Upper lobe of left lung (tissue), 6 donors: Measurements from ENCODE around the gene MUC5AC. TPM values are rescaled to one million over a fixed set of nuclear protein-coding genes. Genes with fewer than 3 reads are reported as not detected.

Experiments
- ATAC-seq, 2 donors: fragments of 200-7000 bp; cut with Tn5 transposase; one replicate each; pipeline ENCODE4 v1.9.1; 2022; ENCODE audit warnings: mild to moderate bottlenecking in 2 of 2, moderate library complexity in 2 of 2; ENCODE audit not compliant: low FRiP score in 2 of 2
- DNase-seq, 2 donors: peaks; one replicate each; pipeline ENCODE4 v3.0.0-alpha.2; 2019 to 2020
- H3K27ac ChIP-seq, 4 donors: fragments of 200-600 bp; sonication (generic); one replicate each; pipeline ENCODE4 v1.5.1; 2016 to 2019
- H3K27me3 ChIP-seq, 4 donors: fragments of 200-600 bp; sonication (generic); one replicate each; pipeline ENCODE4 v1.5.1; 2017 to 2019
- H3K36me3 ChIP-seq, 4 donors: fragments of 200-600 bp; sonication (generic); one replicate each; pipeline ENCODE4 v1.5.1; 2016 to 2019
- H3K4me1 ChIP-seq, 4 donors: fragments of 200-600 bp; sonication (generic); one replicate each; pipeline ENCODE4 v1.5.1; 2018 to 2019
- H3K4me3 ChIP-seq, 4 donors: fragments of 200-600 bp; sonication (generic); one replicate each; pipeline ENCODE4 v1.5.1; 2017 to 2019; ENCODE audit warnings: mild to moderate bottlenecking in 2 of 4, moderate library complexity in 1 of 4
- H3K9me3 ChIP-seq, 4 donors: fragments of 200-600 bp; sonication (generic); one replicate each; pipeline ENCODE4 v1.5.1; 2018 to 2019
- EP300 ChIP-seq, 4 donors: sonication (generic); formaldehyde crosslinking; IDR thresholded peaks; one replicate each; pipeline ENCODE4 v1.5.1; 2017; ENCODE audit warnings: antibody characterized with exemption in 4 of 4, control low read depth in 2 of 4
- POLR2A ChIP-seq, 4 donors: fragments of 450-650 bp; IDR thresholded peaks; one replicate each; pipeline ENCODE4 v1.5.1; 2016 to 2017; ENCODE audit warnings: antibody characterized with exemption in 4 of 4, mild to moderate bottlenecking in 2 of 4
- POLR2AphosphoS5 ChIP-seq, 2 donors: sonication (generic); formaldehyde crosslinking; IDR thresholded peaks; one replicate each; pipeline ENCODE4 v1.5.1; 2017; ENCODE audit warnings: antibody characterized with exemption in 2 of 2
- WGBS, 2 donors: methylation state at CpG; one replicate each; pipeline ENCODE4 v1.1.5; 2017 to 2018; 5-methylcytosine and 5-hydroxymethylcytosine counted together
- total RNA-seq, 6 donors: library from RNA; depleted of rRNA in 4 of 6; stranded (reverse); fragments of >200 nt in 4 of 6; gene quantifications; one replicate each; pipeline versions ENCODE4 v1.1.0 to v1.2.1, GENCODE V29; 2016 to 2021
- TF ChIP-seq, protein P1 (sequence below), 6 experiments: fragments of 450-650 bp in 4 of 6; fragments of 200-600 bp in 2 of 6; sonication (generic) in 2 of 6; IDR thresholded peaks; one replicate each; pipeline ENCODE4 v1.5.1; 2016 to 2019; ENCODE audit warnings: antibody characterized with exemption in 6 of 6
- donor health status: DM: no; HTN: no; CAD: no; lungs with moderate emphysema.
- donor health status: DM: no; HTN: yes; CAD: no; lungs with severe emphysema.

MUC5AC gene
- total RNA-seq, 6 donors from 2014 or later: under 0.01 to 7.3 (median 0.78) TPM; not detected in 1

DNA sequence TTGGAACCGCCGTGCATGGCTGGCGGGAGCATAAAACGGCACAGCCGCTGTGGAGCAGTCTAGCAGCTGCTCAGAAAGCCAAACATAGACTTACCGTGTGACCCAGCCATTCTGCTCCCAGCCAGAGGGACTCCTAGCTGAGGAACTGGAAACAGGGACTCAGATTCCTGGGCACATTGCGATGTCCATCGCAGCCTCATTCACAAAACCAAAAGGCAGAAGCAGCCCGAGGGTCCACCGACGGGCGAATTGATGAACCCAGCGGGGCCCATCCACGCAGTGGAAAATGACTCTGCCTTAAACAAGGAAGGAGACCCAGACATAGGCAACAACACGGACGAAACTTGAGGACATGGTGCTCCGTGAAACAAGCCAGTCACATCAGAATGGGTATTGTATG, 59.4 kb downstream of the MUC5AC start:
- H3K4me1 ChIP-seq: peaks cover 0 to 11% (median 7%) of the 10 kb centered on the region in 4 donors
- TF ChIP-seq EP300 (IDR thresholded peaks at IDR 0.05) (no peak), POLR2AphosphoS5 (IDR thresholded peaks at IDR 0.05) (no peak), POLR2A (IDR thresholded peaks at IDR 0.05) (no peak)
- TF ChIP-seq, protein P1, sequence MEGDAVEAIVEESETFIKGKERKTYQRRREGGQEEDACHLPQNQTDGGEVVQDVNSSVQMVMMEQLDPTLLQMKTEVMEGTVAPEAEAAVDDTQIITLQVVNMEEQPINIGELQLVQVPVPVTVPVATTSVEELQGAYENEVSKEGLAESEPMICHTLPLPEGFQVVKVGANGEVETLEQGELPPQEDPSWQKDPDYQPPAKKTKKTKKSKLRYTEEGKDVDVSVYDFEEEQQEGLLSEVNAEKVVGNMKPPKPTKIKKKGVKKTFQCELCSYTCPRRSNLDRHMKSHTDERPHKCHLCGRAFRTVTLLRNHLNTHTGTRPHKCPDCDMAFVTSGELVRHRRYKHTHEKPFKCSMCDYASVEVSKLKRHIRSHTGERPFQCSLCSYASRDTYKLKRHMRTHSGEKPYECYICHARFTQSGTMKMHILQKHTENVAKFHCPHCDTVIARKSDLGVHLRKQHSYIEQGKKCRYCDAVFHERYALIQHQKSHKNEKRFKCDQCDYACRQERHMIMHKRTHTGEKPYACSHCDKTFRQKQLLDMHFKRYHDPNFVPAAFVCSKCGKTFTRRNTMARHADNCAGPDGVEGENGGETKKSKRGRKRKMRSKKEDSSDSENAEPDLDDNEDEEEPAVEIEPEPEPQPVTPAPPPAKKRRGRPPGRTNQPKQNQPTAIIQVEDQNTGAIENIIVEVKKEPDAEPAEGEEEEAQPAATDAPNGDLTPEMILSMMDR (IDR thresholded peaks at IDR 0.05): no peak
- H3K27me3 ChIP-seq: peaks cover 0 to 5% (median 0%) of the 10 kb centered on the region in 4 donors
- no peak overlapping the region for H3K4me3 ChIP-seq
- DNase-seq (peak in 1 of 2 donors; percentile 13), ATAC-seq (no peak)
- peaks cover 2 to 10% (median 4%) of the 10 kb centered on the region in 4 donors for H3K9me3 ChIP-seq
- WGBS, 2 donors: 92% methylated on average over 17 of the region's 17 CpGs
- no peaks in the 10 kb centered on the region for H3K36me3 ChIP-seq
- H3K27ac ChIP-seq: no peak overlapping the region

DNA sequence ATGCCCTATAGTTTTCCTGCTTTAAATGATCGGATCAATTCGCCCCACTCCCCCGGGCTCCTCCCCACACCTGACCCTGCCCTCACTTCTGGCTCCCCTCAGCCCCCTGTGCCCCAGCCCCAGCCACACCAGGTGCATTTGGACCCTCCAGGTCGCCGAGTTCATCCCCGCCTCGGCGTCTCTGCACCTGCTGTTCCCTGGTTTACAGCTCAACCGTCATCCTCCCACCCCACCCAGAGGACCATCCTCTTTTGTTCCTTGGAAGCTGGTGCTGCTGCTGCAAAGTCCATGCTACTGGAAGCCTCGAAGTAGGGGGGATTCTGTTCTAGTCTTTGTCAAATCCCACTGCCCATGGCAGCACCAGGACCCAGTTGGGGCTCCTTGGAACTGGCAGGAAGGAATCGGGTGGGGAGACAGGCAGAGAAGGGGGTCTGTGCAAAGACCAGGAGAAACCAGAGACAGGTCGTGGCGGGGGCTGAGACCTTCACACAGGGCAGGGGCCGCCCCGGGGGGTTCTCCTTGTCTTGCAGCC, 60.6 kb downstream of the MUC5AC start:
- H3K9me3 ChIP-seq: no peaks in the 10 kb centered on the region
- DNase-seq (peak in 1 of 2 donors; percentile 32), ATAC-seq (no peak)
- no peaks in the 10 kb centered on the region for H3K36me3 ChIP-seq
- no peak overlapping the region for H3K27ac ChIP-seq
- 74 to 83% methylated on average over 14 to 15 of the region's 15 CpGs for WGBS, 2 donors
- TF ChIP-seq EP300 (IDR thresholded peaks at IDR 0.05) (no peak), POLR2AphosphoS5 (IDR thresholded peaks at IDR 0.05) (no peak), POLR2A (IDR thresholded peaks at IDR 0.05) (no peak)
- TF ChIP-seq, protein P1 (IDR thresholded peaks at IDR 0.05): no peak
- H3K4me1 ChIP-seq: peaks cover 5 to 13% (median 7%) of the 10 kb centered on the region in 4 donors
- no peak overlapping the region for H3K4me3 ChIP-seq
- peaks cover 0 to 12% (median 0%) of the 10 kb centered on the region in 4 donors for H3K27me3 ChIP-seq

DNA sequence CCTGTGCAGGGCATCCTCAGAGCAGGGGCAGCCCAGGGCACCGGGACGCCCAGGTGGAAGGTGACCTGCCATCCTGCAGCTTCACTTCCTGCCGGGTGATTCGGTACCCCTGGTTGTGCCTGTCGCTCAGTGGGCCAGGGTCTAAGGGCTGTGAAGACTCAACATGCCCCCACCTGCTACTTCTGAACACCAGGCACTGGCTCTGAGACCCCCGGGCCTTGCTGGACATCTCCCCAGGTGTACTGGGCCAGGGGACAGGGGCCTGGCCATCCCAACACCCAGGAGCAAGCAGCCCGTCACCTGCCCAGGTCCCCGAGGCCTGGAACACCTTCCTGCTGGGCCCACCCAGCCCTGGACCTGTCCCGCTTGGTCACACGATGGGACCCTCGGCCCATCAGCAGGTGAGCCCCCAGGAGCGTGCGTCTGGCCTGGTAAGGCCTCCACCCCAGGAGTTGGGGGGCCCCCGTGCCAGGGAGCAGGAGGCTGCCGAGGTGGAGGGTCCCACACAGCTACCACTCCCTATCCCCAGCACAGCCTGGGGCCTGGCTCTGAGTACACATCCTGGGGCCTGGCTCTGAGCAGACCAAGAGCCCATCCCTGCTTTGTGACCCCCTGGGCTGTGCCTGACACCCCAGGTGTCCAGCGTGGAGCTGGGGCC, 61.2 kb downstream of the MUC5AC start:
- DNase-seq (peak in 1 of 2 donors; percentile 62), ATAC-seq (no peak)
- Histone ChIP-seq H3K9me3 (no peaks in the 10 kb centered on the region), H3K4me1 (peaks cover 5 to 13% (median 7%) of the 10 kb centered on the region in 4 donors), H3K27ac (peak overlapping the region in 1 of 4 donors; percentile 54), H3K36me3 (no peaks in the 10 kb centered on the region), H3K4me3 (no peak overlapping the region), H3K27me3 (peaks cover 0 to 18% (median 0%) of the 10 kb centered on the region in 4 donors)
- 92 to 97% methylated on average over 5 to 13 of the region's 16 CpGs for WGBS, 2 donors
- no peak for TF ChIP-seq POLR2A (IDR thresholded peaks at IDR 0.05)
- TF ChIP-seq, protein P1 (IDR thresholded peaks at IDR 0.05): no peak
- TF ChIP-seq POLR2AphosphoS5 (IDR thresholded peaks at IDR 0.05): no peak
- no peak for TF ChIP-seq EP300 (IDR thresholded peaks at IDR 0.05)

DNA sequence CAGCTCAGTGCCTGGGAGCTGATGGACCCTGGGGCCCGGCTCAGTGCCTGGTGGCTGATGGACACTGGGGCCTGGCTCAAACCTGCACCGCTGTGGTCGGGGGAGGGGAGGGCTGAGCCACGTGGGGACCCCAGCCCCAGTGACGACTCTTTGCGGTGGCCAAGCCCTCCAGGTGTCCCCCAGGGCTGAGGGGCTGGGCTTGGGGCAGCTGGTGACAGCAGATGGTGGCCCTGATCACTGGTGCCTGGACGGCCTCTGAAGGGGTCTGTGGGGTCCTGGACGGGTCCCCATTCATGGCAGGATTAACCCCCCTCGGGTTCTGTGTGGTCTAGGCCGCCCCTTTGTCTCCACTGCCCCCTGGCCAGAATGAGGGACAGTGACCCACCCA, 61.7 kb downstream of the MUC5AC start:
- no peak for TF ChIP-seq EP300 (IDR thresholded peaks at IDR 0.05)
- TF ChIP-seq, protein P1 (IDR thresholded peaks at IDR 0.05): no peak
- TF ChIP-seq POLR2A (IDR thresholded peaks at IDR 0.05): no peak
- TF ChIP-seq POLR2AphosphoS5 (IDR thresholded peaks at IDR 0.05): no peak
- peaks cover 5 to 13% (median 7%) of the 10 kb centered on the region in 4 donors for H3K4me1 ChIP-seq
- H3K27ac ChIP-seq: peak overlapping the region in 1 of 4 donors; percentile 54
- no peak overlapping the region for H3K4me3 ChIP-seq
- no peaks in the 10 kb centered on the region for H3K36me3 ChIP-seq
- ATAC-seq (peak in 1 of 2 donors; percentile 1), DNase-seq (no peak)
- peaks cover 0 to 18% (median 0%) of the 10 kb centered on the region in 4 donors for H3K27me3 ChIP-seq
- WGBS, 2 donors: 66 to 73% methylated on average over 3 to 9 of the region's 10 CpGs
- no peaks in the 10 kb centered on the region for H3K9me3 ChIP-seq
